AG09309 (cell line): ENCODE data around the gene PLA2G3.

ENCODE experiments used
- DNase-seq: peaks from one replicate; pipeline ENCODE4 v3.0.0-alpha.2; 2010; ENCODE audit warnings: low read depth
- H3K4me3 ChIP-seq: 2 replicates; pipeline ENCODE4 v1.5.1; 2011; ENCODE audit warnings: mild to moderate bottlenecking, low read depth, low read length, moderate library complexity; ENCODE audit not compliant: control insufficient read depth
- CTCF ChIP-seq: IDR thresholded peaks from 2 replicates; pipeline ENCODE4 v1.5.1; 2011; ENCODE audit warnings: mild to moderate bottlenecking, low read depth, low read length, inconsistent platforms; ENCODE audit not compliant: insufficient read depth, control insufficient read depth; ENCODE audit errors: missing control alignments

Gene PLA2G3

GRCh38 chr22:31085493-31085824 lies 54.8 kb downstream of the PLA2G3 start:
- no peak for TF ChIP-seq CTCF
- DNase-seq, result no peak
- H3K4me3 ChIP-seq, result peak overlapping the region; percentile 74

- TF ChIP-seq CTCF, result peak; percentile 79
- DNase-seq, result no peak
- H3K4me3 ChIP-seq, result peak overlapping the region; percentile 74
Measured at GRCh38 chr22:31084811-31085492, 55.4 kb downstream of the PLA2G3 start.
